ENCODE data around the gene RBM14. TPM values are rescaled to one million over a fixed set of nuclear protein-coding genes. Genes with fewer than 3 reads are reported as not detected.

Gene RBM14
- total RNA-seq, 1 donor from 2014 or later: 43.9 TPM

DNA sequence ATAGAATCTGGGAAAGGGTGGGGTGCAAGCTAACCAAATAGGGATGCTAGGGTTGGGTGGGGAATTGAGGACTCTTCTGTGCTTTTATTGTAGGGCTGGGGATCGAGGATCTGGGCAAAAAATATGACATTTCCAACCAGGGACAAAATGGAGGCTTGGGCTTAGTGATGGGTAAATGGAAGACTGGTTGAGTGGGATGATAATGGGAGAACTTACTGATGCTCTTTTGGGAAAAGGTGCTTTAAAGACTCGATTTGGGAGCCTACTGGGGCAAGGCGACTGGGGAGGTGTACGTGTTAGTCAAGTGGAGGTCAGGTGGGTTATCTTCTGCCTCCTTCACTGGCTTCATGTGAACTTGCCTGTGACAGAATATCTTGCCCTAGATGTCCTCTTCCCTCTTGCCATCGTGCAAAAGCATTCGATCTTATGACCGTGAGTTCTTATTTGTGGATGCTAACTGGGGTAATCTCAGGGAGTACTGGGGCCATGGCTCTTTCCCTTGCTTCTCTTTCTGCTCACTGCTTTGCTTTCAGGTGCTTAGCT, 11.7 kb downstream of the RBM14 start:
- Mint-ChIP-seq H3K27ac (ENCODE audit: unreplicated experiment) (no peak overlapping the region), H3K9me3 (ENCODE audit: low read depth) (no peaks in the 10 kb centered on the region), H3K4me3 (ENCODE audit: unreplicated experiment) (no peak overlapping the region), H3K36me3 (ENCODE audit: low read depth) (peaks cover 35% of the 10 kb centered on the region), H3K27me3 (ENCODE audit: low read depth) (no peaks in the 10 kb centered on the region), H3K4me1 (ENCODE audit: low read depth) (peaks cover 9% of the 10 kb centered on the region)
- no peak for DNase-seq (ENCODE audit: low spot score)
- TF ChIP-seq, protein P1, sequence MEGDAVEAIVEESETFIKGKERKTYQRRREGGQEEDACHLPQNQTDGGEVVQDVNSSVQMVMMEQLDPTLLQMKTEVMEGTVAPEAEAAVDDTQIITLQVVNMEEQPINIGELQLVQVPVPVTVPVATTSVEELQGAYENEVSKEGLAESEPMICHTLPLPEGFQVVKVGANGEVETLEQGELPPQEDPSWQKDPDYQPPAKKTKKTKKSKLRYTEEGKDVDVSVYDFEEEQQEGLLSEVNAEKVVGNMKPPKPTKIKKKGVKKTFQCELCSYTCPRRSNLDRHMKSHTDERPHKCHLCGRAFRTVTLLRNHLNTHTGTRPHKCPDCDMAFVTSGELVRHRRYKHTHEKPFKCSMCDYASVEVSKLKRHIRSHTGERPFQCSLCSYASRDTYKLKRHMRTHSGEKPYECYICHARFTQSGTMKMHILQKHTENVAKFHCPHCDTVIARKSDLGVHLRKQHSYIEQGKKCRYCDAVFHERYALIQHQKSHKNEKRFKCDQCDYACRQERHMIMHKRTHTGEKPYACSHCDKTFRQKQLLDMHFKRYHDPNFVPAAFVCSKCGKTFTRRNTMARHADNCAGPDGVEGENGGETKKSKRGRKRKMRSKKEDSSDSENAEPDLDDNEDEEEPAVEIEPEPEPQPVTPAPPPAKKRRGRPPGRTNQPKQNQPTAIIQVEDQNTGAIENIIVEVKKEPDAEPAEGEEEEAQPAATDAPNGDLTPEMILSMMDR (IDR thresholded peaks at IDR 0.05): no peak

DNA sequence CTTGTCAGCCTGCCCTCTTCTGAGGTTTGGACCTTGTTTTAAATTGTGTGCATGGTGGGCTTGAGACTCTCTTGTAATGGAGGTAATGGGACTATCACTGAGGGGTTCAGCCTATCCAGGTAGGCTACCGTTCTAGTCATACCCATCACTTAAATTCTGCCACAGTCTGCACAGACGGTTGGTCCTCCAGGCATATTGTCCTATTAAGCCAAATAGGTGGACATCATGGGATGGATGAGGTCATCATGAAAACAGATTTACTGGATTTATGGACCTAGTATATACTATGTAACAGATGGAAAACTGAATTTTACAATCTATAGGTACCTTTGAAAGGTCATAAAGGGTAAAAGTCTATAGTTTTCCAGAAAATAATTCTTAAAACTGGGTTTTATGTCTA, 12.9 kb downstream of the RBM14 start:
- no peak for DNase-seq (ENCODE audit: low spot score)
- no peaks in the 10 kb centered on the region for H3K9me3 Mint-ChIP-seq (ENCODE audit: low read depth)
- no peaks in the 10 kb centered on the region for H3K27me3 Mint-ChIP-seq (ENCODE audit: low read depth)
- TF ChIP-seq, protein P1 (IDR thresholded peaks at IDR 0.05): no peak
- no peak overlapping the region for H3K27ac Mint-ChIP-seq (ENCODE audit: unreplicated experiment)
- no peaks in the 10 kb centered on the region for H3K4me1 Mint-ChIP-seq (ENCODE audit: low read depth)
- peaks cover 27% of the 10 kb centered on the region for H3K36me3 Mint-ChIP-seq (ENCODE audit: low read depth)
- no peak overlapping the region for H3K4me3 Mint-ChIP-seq (ENCODE audit: unreplicated experiment)

DNA sequence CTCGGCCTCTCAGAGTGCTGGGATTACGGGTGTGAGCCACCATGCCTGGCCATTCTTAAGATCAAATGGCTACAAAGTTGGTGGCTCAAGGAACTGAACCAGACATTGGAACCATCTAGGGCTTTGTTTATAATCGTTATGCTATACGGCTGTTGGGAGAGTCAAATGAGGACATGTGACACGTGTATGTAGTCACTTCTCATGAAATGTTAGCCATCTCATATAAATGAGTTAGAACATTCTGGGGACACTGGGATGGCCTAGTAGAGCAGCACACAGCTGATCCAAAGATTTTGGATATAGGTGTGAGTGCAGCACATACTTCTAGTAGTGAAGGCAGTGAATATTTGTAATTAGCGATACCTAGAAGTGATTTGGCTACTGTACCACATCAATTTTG, 15.5 kb downstream of the RBM14 start:
- Mint-ChIP-seq H3K4me3 (ENCODE audit: unreplicated experiment) (no peak overlapping the region), H3K27ac (ENCODE audit: unreplicated experiment) (no peak overlapping the region)

DNA sequence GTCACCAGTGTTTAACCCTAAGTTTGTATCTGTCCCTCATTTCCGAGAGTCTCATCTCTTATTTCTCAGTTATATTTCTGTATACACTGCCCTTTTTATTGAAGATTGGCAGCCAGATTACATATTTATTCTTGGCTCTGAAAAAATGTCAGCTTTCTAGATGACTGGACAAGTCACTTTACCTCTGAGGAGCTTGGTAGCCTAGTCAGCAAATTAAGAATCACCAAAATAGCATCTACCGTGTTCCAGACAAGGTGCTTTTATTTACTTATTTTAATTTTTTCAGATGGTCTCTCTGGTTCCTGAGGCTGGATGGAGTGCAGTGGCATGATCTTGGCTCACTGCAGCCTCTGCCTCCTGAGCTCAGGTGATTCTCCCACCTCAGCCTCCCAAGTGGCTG, 16.5 kb downstream of the RBM14 start:
- Mint-ChIP-seq H3K4me1 (ENCODE audit: low read depth) (peaks cover 15% of the 10 kb centered on the region), H3K27me3 (ENCODE audit: low read depth) (no peaks in the 10 kb centered on the region), H3K4me3 (ENCODE audit: unreplicated experiment) (no peak overlapping the region), H3K9me3 (ENCODE audit: low read depth) (no peaks in the 10 kb centered on the region), H3K36me3 (ENCODE audit: low read depth) (peaks cover 20% of the 10 kb centered on the region), H3K27ac (ENCODE audit: unreplicated experiment) (no peak overlapping the region)
- TF ChIP-seq, protein P1 (IDR thresholded peaks at IDR 0.05): no peak
- no peak for DNase-seq (ENCODE audit: low spot score)

More for the DNA sequence above, 15.5 kb downstream of the RBM14 start:
- Mint-ChIP-seq H3K27me3 (ENCODE audit: low read depth) (no peaks in the 10 kb centered on the region), H3K4me1 (ENCODE audit: low read depth) (peaks cover 7% of the 10 kb centered on the region), H3K36me3 (ENCODE audit: low read depth) (peaks cover 26% of the 10 kb centered on the region), H3K9me3 (ENCODE audit: low read depth) (no peaks in the 10 kb centered on the region)
- TF ChIP-seq, protein P1 (IDR thresholded peaks at IDR 0.05): no peak
- no peak for DNase-seq (ENCODE audit: low spot score)

DNA sequence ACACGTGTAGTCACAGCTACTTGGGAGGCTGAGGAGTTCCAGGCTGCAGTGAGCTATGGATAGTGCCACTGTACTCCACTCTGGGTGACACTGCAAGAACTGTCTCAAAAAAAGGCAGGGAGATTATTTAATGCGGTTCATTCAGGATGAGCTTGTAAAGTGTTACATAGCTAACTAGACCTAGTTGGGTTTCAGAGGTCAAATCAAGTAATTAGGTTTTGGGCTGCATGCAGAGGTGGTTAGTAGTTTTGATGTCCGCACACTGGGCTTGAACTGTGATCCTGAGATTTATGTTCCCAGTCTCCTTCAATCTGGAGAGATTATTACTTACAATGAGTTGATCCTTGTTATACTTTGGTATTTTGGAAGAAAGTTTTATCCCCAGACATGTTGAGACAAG, 20.0 kb downstream of the RBM14 start:
- H3K9me3 Mint-ChIP-seq (ENCODE audit: low read depth): no peaks in the 10 kb centered on the region
- H3K4me3 Mint-ChIP-seq (ENCODE audit: unreplicated experiment): no peak overlapping the region
- H3K36me3 Mint-ChIP-seq (ENCODE audit: low read depth): peaks cover 14% of the 10 kb centered on the region
- H3K4me1 Mint-ChIP-seq (ENCODE audit: low read depth): peaks cover 40% of the 10 kb centered on the region
- no peak for DNase-seq (ENCODE audit: low spot score)
- H3K27ac Mint-ChIP-seq (ENCODE audit: unreplicated experiment): peak overlapping the region; percentile 49
- no peaks in the 10 kb centered on the region for H3K27me3 Mint-ChIP-seq (ENCODE audit: low read depth)
- TF ChIP-seq, protein P1 (IDR thresholded peaks at IDR 0.05): no peak

Data from chondrocyte (in vitro differentiated cells).